SJSA1 (cell line): ENCODE results near the gene ZFPM1. TPM values are rescaled to one million over a fixed set of nuclear protein-coding genes. Genes with fewer than 3 reads are reported as not detected.

Experiments used
- DNase-seq, 2 experiments: peaks; one replicate each; pipeline ENCODE4 v3.0.0-alpha.2; 2015 to 2020; ENCODE audit warnings: low spot score in 2 of 2, low read depth in 1 of 2
- H3K27ac ChIP-seq: fragments of 250-450 bp; sonication (Bioruptor Pico); 2 replicates; pipeline ENCODE4 v1.5.1; 2020; ENCODE audit warnings: mild to moderate bottlenecking, moderate library complexity
- H3K27me3 ChIP-seq: fragments of 250-450 bp; sonication (Bioruptor Pico); replicated peaks from 2 replicates; pipeline ENCODE4 v1.5.1; 2020; ENCODE audit warnings: mild to moderate bottlenecking, moderate library complexity
- H3K36me3 ChIP-seq: fragments of 250-450 bp; sonication (Bioruptor Pico); 2 replicates; pipeline ENCODE4 v1.5.1; 2020; ENCODE audit warnings: mild to moderate bottlenecking
- H3K4me1 ChIP-seq: fragments of 250-450 bp; sonication (Bioruptor Pico); replicated peaks from 2 replicates; pipeline ENCODE4 v1.6.1; 2021; ENCODE audit warnings: mild to moderate bottlenecking
- H3K4me3 ChIP-seq: fragments of 250-450 bp; sonication (Bioruptor Pico); 2 replicates; pipeline ENCODE4 v1.5.1; 2020; ENCODE audit warnings: mild to moderate bottlenecking
- H3K9me3 ChIP-seq: fragments of 250-450 bp; sonication (Bioruptor Pico); replicated peaks from 2 replicates; pipeline ENCODE4 v1.5.1; 2020; ENCODE audit warnings: mild to moderate bottlenecking
- total RNA-seq: library from RNA; depleted of rRNA; stranded (reverse); fragments of >200 nt; shearing (Covaris generic); gene quantifications from 2 replicates; pipeline ENCODE4 v1.2.3, GENCODE V29; 2014

ZFPM1 gene
- total RNA-seq, 1 experiment from 2014 or later, result 0.92 TPM

- no peak for DNase-seq
- no peaks in the 10 kb centered on the region for H3K27me3 ChIP-seq
- no peaks in the 10 kb centered on the region for H3K9me3 ChIP-seq
- peaks cover 19% of the 10 kb centered on the region for H3K36me3 ChIP-seq
- H3K4me1 ChIP-seq, result no peaks in the 10 kb centered on the region
- H3K4me3 ChIP-seq, result no peak overlapping the region
- H3K27ac ChIP-seq, result no peak overlapping the region
Observed at GRCh38 chr16:88423448-88423850, 29.6 kb upstream of the ZFPM1 start.

GRCh38 chr16:88424587-88425235, 28.4 kb upstream of the ZFPM1 start:
- H3K36me3 ChIP-seq, result peaks cover 26% of the 10 kb centered on the region
- H3K4me1 ChIP-seq, result no peaks in the 10 kb centered on the region
- no peak overlapping the region for H3K4me3 ChIP-seq
- no peak overlapping the region for H3K27ac ChIP-seq
- no peaks in the 10 kb centered on the region for H3K9me3 ChIP-seq
- DNase-seq, result no peak
- no peaks in the 10 kb centered on the region for H3K27me3 ChIP-seq

- Histone ChIP-seq H3K27ac (no peak overlapping the region), H3K36me3 (peaks cover 26% of the 10 kb centered on the region), H3K9me3 (no peaks in the 10 kb centered on the region), H3K4me3 (no peak overlapping the region), H3K4me1 (no peaks in the 10 kb centered on the region), H3K27me3 (no peaks in the 10 kb centered on the region)
- no peak for DNase-seq
Observed at GRCh38 chr16:88426018-88426417, 27.1 kb upstream of the ZFPM1 start.

DNA sequence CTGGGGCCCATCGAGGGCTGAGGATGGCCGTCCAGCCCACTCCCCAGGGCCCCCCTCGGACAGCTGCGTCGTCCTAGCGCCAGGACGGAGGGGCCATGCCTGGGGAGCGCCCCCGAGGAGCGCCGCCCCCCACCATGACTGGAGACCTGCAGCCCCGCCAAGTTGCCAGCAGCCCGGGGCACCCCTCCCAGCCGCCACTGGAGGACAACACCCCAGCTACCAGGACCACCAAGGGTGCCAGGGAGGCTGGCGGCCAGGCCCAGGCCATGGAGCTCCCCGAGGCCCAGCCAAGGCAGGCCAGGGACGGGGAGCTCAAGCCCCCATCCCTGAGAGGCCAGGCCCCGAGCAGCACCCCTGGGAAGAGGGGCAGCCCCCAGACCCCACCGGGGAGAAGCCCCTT, 25.7 kb upstream of the ZFPM1 start:
- DNase-seq, result no peak

DNA sequence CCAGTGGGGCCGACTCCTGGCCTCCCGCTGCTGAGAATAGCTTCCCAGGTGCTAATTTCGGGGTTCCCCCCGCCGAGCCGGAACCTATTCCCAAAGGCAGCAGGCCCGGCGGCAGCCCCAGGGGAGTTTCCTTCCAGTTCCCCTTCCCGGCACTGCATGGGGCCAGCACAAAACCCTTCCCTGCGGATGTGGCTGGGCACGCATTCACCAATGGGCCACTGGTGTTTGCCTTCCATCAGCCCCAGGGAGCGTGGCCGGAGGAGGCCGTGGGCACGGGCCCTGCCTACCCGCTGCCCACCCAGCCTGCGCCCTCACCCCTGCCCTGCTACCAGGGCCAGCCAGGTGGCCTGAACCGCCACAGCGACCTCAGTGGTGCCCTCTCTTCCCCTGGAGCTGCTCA, 24.9 kb upstream of the ZFPM1 start:
- Histone ChIP-seq H3K4me3 (no peak overlapping the region), H3K9me3 (no peaks in the 10 kb centered on the region), H3K27ac (no peak overlapping the region), H3K36me3 (peaks cover 34% of the 10 kb centered on the region), H3K27me3 (no peaks in the 10 kb centered on the region), H3K4me1 (no peaks in the 10 kb centered on the region)
- DNase-seq, result no peak

More for the DNA sequence above, 25.7 kb upstream of the ZFPM1 start:
- Histone ChIP-seq H3K27me3 (no peaks in the 10 kb centered on the region), H3K9me3 (no peaks in the 10 kb centered on the region), H3K4me3 (no peak overlapping the region), H3K4me1 (no peaks in the 10 kb centered on the region), H3K27ac (no peak overlapping the region), H3K36me3 (peaks cover 29% of the 10 kb centered on the region)

GRCh38 chr16:88428616-88429386, 24.3 kb upstream of the ZFPM1 start:
- Histone ChIP-seq H3K36me3 (peaks cover 35% of the 10 kb centered on the region), H3K27me3 (no peaks in the 10 kb centered on the region), H3K4me3 (no peak overlapping the region), H3K27ac (no peak overlapping the region), H3K4me1 (no peaks in the 10 kb centered on the region), H3K9me3 (no peaks in the 10 kb centered on the region)
- DNase-seq, result no peak

GRCh38 chr16:88429387-88430184, 23.5 kb upstream of the ZFPM1 start:
- no peak overlapping the region for H3K27ac ChIP-seq
- no peaks in the 10 kb centered on the region for H3K9me3 ChIP-seq
- no peak overlapping the region for H3K4me3 ChIP-seq
- DNase-seq, result no peak
- H3K36me3 ChIP-seq, result peaks cover 38% of the 10 kb centered on the region
- H3K4me1 ChIP-seq, result no peaks in the 10 kb centered on the region
- H3K27me3 ChIP-seq, result no peaks in the 10 kb centered on the region

DNA sequence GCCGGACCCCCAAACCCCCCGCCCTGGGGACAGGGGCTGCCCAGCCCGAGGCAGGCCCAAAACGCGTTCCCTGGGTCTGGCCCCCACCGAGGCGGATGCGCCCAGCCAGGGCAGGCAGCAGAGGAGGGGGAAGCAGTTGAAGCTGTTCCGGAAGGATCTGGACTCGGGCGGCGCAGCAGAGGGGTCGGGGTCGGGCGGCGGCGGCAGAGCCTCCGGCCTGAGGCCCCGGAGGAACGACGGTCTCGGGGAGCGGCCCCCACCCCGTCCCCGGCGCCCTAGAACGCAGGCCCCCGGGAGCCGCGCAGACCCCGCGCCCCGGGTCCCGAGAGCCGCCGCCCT, 22.9 kb upstream of the ZFPM1 start:
- H3K36me3 ChIP-seq, result peaks cover 38% of the 10 kb centered on the region
- H3K9me3 ChIP-seq, result no peaks in the 10 kb centered on the region
- no peak for DNase-seq
- no peak overlapping the region for H3K4me3 ChIP-seq
- no peaks in the 10 kb centered on the region for H3K4me1 ChIP-seq
- H3K27ac ChIP-seq, result no peak overlapping the region
- H3K27me3 ChIP-seq, result no peaks in the 10 kb centered on the region

DNA sequence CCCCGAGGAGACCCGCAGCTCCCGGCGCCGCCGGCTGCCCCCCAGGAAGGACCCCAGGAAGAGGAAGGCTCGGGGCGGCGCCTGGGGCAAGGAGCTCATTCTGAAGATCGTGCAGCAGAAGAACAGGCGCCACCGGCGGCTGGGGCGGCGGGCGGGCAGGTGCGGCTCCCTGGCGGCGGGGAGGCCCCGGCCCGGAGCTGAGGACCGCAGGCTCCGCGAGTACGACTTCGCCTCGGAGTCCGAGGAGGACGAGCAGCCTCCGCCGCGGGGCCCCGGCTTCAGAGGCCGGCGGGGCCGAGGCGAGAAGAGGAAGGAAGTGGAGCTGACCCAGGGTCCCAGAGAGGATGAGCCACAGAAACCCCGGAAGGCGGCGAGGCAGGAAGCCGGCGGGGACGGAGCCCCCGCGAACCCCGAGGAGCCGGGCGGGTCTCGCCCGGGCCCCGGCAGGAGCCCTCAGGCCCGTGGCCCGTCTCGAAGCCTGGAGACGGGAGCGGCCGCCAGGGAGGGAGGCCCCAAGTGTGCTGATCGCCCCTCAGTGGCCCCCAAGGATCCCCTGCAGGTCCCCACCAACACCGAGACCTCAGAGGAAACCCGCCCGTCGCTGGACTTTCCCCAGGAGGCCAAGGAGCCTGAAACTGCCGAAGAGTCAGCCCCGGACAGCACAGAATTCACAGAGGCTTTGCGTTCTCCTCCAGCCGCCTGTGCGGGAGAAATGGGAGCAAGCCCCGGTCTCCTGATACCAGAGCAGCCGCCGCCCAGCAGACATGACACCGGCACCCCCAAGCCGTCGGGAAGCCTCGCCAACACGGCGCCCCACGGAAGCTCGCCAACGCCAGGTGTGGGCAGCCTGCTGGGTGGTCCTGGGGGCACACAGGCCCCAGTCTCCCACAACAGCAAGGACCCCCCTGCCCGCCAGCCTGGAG, 22.3 kb upstream of the ZFPM1 start:
- Histone ChIP-seq H3K4me3 (no peak overlapping the region), H3K27me3 (no peaks in the 10 kb centered on the region), H3K36me3 (peaks cover 39% of the 10 kb centered on the region), H3K27ac (no peak overlapping the region), H3K4me1 (no peaks in the 10 kb centered on the region), H3K9me3 (no peaks in the 10 kb centered on the region)
- DNase-seq, result no peak

DNA sequence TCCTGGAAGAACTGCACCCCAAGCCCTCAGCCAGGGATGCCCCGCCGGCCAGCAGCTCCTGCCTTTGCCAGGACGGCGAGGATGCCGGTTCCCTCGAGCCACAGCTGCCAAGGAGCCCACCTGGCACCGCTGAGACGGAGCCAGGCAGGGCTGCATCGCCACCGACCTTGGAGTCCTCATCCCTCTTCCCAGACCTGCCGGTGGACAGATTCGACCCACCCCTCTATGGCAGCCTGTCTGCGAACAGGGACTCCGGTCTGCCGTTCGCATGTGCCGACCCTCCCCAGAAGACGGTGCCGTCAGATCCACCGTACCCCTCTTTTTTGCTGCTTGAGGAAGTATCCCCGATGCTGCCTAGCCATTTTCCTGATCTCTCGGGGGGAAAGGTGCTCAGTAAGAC, 21.4 kb upstream of the ZFPM1 start:
- Histone ChIP-seq H3K4me3 (no peak overlapping the region), H3K27ac (no peak overlapping the region), H3K9me3 (no peaks in the 10 kb centered on the region), H3K36me3 (peaks cover 38% of the 10 kb centered on the region), H3K27me3 (no peaks in the 10 kb centered on the region), H3K4me1 (no peaks in the 10 kb centered on the region)
- no peak for DNase-seq

DNA sequence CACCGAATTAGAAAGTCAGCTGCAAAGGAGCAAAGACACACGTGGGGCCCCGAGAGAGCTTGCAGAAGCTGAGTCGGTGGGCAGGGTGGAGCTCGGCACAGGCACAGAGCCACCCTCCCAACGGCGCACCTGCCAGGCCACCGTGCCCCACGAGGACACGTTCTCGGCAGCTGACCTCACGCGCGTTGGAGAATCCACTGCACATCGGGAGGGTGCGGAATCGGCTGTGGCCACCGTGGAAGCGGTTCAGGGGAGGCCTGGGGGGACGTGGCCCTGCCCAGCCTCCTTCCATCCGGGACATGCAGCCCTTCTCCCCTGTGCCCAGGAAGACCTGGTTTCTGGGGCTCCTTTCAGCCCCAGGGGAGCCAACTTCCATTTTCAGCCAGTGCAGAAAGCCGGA, 20.9 kb upstream of the ZFPM1 start:
- Histone ChIP-seq H3K4me1 (no peaks in the 10 kb centered on the region), H3K4me3 (no peak overlapping the region), H3K36me3 (peaks cover 42% of the 10 kb centered on the region), H3K9me3 (no peaks in the 10 kb centered on the region), H3K27me3 (no peaks in the 10 kb centered on the region), H3K27ac (no peak overlapping the region)
- DNase-seq, result no peak

DNA sequence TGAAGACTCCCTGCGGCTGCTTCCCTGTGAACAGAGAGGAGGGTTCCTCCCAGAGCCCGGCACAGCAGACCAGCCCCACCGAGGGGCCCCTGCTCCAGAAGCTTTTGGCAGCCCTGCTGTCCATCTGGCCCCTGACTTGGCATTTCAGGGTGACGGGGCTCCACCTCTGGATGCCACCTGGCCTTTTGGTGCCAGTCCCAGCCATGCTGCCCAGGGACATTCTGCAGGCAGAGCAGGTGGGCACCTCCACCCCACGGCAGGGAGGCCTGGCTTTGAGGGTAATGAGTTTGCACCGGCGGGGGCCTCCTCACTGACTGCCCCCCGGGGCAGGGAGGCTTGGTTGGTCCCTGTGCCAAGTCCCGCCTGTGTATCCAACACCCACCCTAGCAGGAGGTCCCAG, 20.3 kb upstream of the ZFPM1 start:
- Histone ChIP-seq H3K4me3 (no peak overlapping the region), H3K4me1 (no peaks in the 10 kb centered on the region), H3K27me3 (no peaks in the 10 kb centered on the region), H3K9me3 (no peaks in the 10 kb centered on the region), H3K36me3 (peaks cover 41% of the 10 kb centered on the region), H3K27ac (no peak overlapping the region)
- no peak for DNase-seq

GRCh38 chr16:88433632-88434352, 19.3 kb upstream of the ZFPM1 start:
- H3K4me1 ChIP-seq, result no peaks in the 10 kb centered on the region
- H3K27me3 ChIP-seq, result no peaks in the 10 kb centered on the region
- DNase-seq, result no peak

More at GRCh38 chr16:88433632-88434352, 19.3 kb upstream of the ZFPM1 start:
- no peaks in the 10 kb centered on the region for H3K9me3 ChIP-seq
- H3K27ac ChIP-seq, result no peak overlapping the region
- no peak overlapping the region for H3K4me3 ChIP-seq
- peaks cover 37% of the 10 kb centered on the region for H3K36me3 ChIP-seq
